Stimulated activated effector memory CD8-positive, alpha-beta T cell treated with anti-CD3 and anti-CD28 coated beads, Interleukin-12 subunit alpha, Interleukin-12 subunit beta, amount 100 ng/mL, for 72 hours (primary cell): ENCODE results near the gene DRC1.
"Not testable (repeated sequence)": the region's sequence is repeated elsewhere in the genome, so short reads cannot be mapped to it uniquely, and the experiment has no call there.

Experiments
- ATAC-seq: fragments of 150-1000 bp; cut with Tn5 transposase; 2 replicates; pipeline ENCODE4 v1.10.0; 2021
- DNase-seq, 2 donors: peaks; one replicate each; pipeline ENCODE4 v3.0.0; 2021 to 2022; ENCODE audit warnings: low spot score in 2 of 2
- H3K27ac Mint-ChIP-seq: one replicate; pipeline ENCODE4 v1.8.0; 2022; ENCODE audit warnings: mild to moderate bottlenecking, mixed read lengths
- H3K36me3 Mint-ChIP-seq: one replicate; pipeline ENCODE4 v1.8.0; 2022; ENCODE audit warnings: mild to moderate bottlenecking, mixed read lengths
- H3K4me1 Mint-ChIP-seq: one replicate; pipeline ENCODE4 v1.8.0; 2022; ENCODE audit warnings: mixed read lengths
- H3K4me3 Mint-ChIP-seq: one replicate; pipeline ENCODE4 v1.8.0; 2022; ENCODE audit warnings: mild to moderate bottlenecking, mixed read lengths
- H3K9me3 Mint-ChIP-seq: one replicate; pipeline ENCODE4 v1.8.0; 2022; ENCODE audit warnings: mixed read lengths

DRC1 gene

DNA sequence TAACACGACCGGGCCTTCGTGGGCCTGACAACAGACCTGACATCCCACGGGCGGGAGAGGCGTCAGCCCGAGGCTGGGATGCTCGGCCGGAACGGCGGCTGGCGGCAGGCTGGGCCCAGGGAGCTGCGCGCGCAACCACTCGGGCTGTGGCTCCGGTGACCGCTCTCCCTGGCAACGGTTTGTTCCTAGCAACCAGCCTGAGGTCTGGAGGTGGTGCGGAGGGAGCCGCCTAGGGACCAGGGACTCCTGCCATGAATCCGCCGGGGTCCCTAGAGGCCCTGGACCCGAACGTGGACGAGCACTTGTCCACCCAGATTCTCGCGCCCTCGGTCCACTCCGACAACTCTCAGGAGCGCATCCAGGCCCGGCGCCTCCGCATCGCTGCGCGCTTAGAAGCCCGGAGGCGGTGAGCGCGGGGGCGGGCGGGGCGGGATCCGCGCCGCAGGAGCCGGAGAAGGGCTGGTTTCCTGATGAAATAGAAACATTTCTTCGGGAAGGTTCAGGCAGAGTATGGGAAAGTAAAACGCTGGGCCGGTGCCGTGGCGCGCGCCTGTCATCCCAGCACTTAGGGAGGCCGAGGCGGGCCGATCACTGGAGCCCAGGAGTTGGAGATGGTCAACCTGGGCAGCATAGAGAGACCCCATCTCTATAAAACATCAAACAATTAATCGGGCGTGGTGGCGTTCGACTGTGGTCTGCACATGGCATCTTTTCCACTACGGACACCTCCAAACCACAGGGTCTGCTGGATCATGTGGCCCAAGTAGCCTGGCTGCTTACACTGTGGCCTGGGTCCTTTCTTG lies at the start of gene DRC1:
DRC1 (plus strand) TSS at position 182 of the 803 bp plus-strand sequence; CDS start at position 252, 70 bp downstream.
- no peak within 1 kb of the TSS for H3K27ac Mint-ChIP-seq
- H3K9me3 Mint-ChIP-seq, result no peaks in the 10 kb centered on the region
- peaks cover 5% of the 10 kb centered on the region for H3K36me3 Mint-ChIP-seq
- no peak within 1 kb of the TSS for H3K4me3 Mint-ChIP-seq
- H3K4me1 Mint-ChIP-seq, result peaks cover 3% of the 10 kb centered on the region
- ATAC-seq, result peak; percentile 47
- DNase-seq, result no peak

DNA sequence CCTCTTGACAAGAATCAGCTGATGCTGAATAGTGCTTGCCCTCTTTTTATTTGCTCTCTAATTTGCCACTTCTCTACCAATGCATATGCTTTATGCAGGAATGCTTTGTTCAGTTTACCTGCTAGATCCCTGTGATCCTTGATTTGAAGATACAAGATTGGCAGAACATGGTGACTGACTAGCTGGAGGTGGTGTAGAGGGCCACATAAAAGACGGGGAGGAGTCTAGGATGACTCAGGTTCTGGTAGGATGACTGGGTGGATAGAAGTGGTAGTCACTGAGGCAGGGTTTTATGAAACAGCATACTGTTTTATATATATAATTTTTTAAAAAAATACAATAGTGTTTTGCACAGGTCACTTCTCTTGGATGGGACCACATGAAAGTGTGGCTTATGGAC lies 48.8 kb upstream of the DRC1 start:
- Mint-ChIP-seq H3K4me1 (peaks cover 59% of the 10 kb centered on the region), H3K9me3 (no peaks in the 10 kb centered on the region), H3K36me3 (peaks cover 57% of the 10 kb centered on the region), H3K4me3 (no peak overlapping the region), H3K27ac (no peak overlapping the region)
- ATAC-seq (peak; percentile 98), DNase-seq (no peak)

DNA sequence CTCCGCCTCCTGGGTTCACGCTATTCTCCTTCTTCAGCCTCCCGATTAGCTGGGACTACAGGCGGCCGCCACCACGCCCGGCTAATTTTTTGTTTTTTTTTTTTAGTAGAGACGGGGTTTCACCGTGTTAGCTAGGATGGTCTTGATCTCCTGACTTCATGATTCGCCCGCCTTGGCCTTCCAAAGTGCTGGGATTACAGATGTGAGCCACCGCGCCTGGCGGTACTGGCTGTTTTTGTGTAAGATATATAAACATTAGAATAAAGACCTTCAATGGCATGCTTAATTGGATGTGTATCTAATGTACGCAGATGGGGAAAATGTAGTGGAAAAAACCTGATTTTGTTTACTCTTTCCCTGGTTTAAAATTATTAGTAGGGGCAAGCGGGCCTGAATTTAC lies 47.3 kb upstream of the DRC1 start:
- not testable (repeated sequence) for ATAC-seq, H3K9me3 Mint-ChIP-seq, H3K27ac Mint-ChIP-seq

GRCh38 chr2:26355038-26355995 lies 46.4 kb upstream of the DRC1 start:
- Mint-ChIP-seq H3K36me3 (peaks cover 40% of the 10 kb centered on the region), H3K27ac (no peak overlapping the region), H3K9me3 (no peaks in the 10 kb centered on the region), H3K4me3 (no peak overlapping the region), H3K4me1 (peaks cover 72% of the 10 kb centered on the region)
- DNase-seq (no peak), ATAC-seq (peak; percentile 36)

More for the DNA sequence above, 47.3 kb upstream of the DRC1 start:
- H3K4me3 Mint-ChIP-seq, DNase-seq: not testable (repeated sequence)
- Mint-ChIP-seq H3K36me3 (peaks cover 46% of the 10 kb centered on the region), H3K4me1 (peaks cover 64% of the 10 kb centered on the region)

DNA sequence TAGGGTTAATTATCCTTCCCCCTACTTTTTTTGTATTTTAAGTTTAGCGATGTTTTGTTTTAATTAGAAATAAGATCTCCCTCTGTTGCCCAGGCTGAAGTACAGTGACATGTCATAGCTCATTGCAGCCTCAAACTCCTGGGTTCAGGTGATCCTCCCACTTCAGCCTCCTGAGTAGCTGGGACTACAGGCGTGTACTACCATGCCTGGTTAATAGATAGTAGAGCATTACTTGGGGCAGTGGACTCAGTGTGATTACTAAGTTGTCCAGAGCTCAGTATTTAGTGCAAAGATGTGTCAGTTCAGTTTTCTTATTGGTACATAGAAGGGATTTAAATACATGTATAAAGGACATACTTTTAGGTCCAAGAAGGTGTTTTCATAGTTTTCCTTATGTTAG lies 45.6 kb upstream of the DRC1 start:
- Mint-ChIP-seq H3K9me3 (no peaks in the 10 kb centered on the region), H3K4me1 (peaks cover 80% of the 10 kb centered on the region), H3K36me3 (peaks cover 37% of the 10 kb centered on the region), H3K27ac (no peak overlapping the region), H3K4me3 (no peak overlapping the region)
- no peak for DNase-seq
- ATAC-seq, result no peak

GRCh38 chr2:26356771-26357170 lies 44.9 kb upstream of the DRC1 start:
- DNase-seq (no peak), ATAC-seq (no peak)
- H3K27ac Mint-ChIP-seq, result peak overlapping the region; percentile 30
- peaks cover 32% of the 10 kb centered on the region for H3K36me3 Mint-ChIP-seq
- H3K4me1 Mint-ChIP-seq, result peaks cover 81% of the 10 kb centered on the region
- no peaks in the 10 kb centered on the region for H3K9me3 Mint-ChIP-seq
- no peak overlapping the region for H3K4me3 Mint-ChIP-seq

- peaks cover 72% of the 10 kb centered on the region for H3K4me1 Mint-ChIP-seq
- ATAC-seq (no peak), DNase-seq (no peak)
- H3K36me3 Mint-ChIP-seq, result peaks cover 30% of the 10 kb centered on the region
- H3K27ac Mint-ChIP-seq, result peak overlapping the region; percentile 57
- no peak overlapping the region for H3K4me3 Mint-ChIP-seq
- no peaks in the 10 kb centered on the region for H3K9me3 Mint-ChIP-seq
Measured at GRCh38 chr2:26359886-26360473, 41.7 kb upstream of the DRC1 start.

- DNase-seq, result no peak
- ATAC-seq, result peak; percentile 86
- H3K4me3 Mint-ChIP-seq, result no peak overlapping the region
- H3K36me3 Mint-ChIP-seq, result peaks cover 45% of the 10 kb centered on the region
- no peaks in the 10 kb centered on the region for H3K9me3 Mint-ChIP-seq
- H3K4me1 Mint-ChIP-seq, result peaks cover 41% of the 10 kb centered on the region
- H3K27ac Mint-ChIP-seq, result peak overlapping the region; percentile 36
Measured at GRCh38 chr2:26363323-26363722, 38.4 kb upstream of the DRC1 start.

- H3K9me3 Mint-ChIP-seq, result no peaks in the 10 kb centered on the region
- DNase-seq (no peak), ATAC-seq (no peak)
- H3K4me3 Mint-ChIP-seq, result no peak overlapping the region
- no peak overlapping the region for H3K27ac Mint-ChIP-seq
- H3K4me1 Mint-ChIP-seq, result peaks cover 38% of the 10 kb centered on the region
- peaks cover 51% of the 10 kb centered on the region for H3K36me3 Mint-ChIP-seq
Measured at GRCh38 chr2:26363958-26364357, 37.8 kb upstream of the DRC1 start.

GRCh38 chr2:26364669-26365068 lies 37.1 kb upstream of the DRC1 start:
- Mint-ChIP-seq H3K36me3 (peaks cover 58% of the 10 kb centered on the region), H3K27ac (no peak overlapping the region), H3K4me3 (no peak overlapping the region), H3K4me1 (peaks cover 31% of the 10 kb centered on the region), H3K9me3 (no peaks in the 10 kb centered on the region)
- DNase-seq, result no peak
- ATAC-seq, result no peak

DNA sequence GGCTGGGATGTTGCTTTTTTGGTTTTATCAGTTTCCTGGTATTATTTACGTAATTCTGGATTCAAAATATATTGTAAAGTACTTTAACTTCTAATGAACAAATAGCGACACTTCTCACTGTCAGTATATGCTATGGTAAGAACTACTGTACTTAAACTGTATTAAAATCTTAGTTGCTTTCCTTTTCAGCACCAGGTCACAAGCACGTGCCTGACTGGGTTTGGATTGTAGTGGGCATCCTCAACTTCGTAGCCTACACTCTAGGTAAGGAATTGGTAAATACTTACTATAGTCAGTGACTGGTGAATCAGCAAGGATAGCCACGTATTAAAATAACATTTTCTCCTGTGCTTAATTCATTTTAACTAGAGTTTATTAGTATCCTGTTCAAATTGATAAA lies 34.8 kb upstream of the DRC1 start:
- no peak for DNase-seq
- H3K36me3 Mint-ChIP-seq, result peaks cover 60% of the 10 kb centered on the region
- H3K9me3 Mint-ChIP-seq, result no peaks in the 10 kb centered on the region
- H3K4me1 Mint-ChIP-seq, result peaks cover 10% of the 10 kb centered on the region
- H3K4me3 Mint-ChIP-seq, result no peak overlapping the region
- no peak for ATAC-seq
- H3K27ac Mint-ChIP-seq, result no peak overlapping the region

DNA sequence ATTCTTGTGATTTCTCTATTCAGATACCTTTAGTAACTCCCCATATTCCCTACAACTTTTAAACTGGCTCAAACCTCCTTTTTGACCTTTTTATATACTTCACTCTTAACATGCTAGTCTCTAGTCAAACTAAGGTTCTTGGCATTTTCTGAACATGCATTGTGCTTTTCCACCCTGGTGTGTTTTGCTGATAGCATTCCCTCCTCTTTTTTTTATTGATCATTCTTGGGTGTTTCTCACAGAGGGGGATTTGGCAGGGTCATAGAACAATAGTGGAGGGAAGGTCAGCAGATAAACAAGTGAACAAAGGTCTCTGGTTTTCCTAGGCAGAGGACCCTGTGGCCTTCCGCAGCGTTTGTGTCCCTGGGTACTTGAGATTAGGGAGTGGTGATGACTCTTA lies 32.1 kb upstream of the DRC1 start:
- H3K9me3 Mint-ChIP-seq, DNase-seq, ATAC-seq, H3K4me3 Mint-ChIP-seq, H3K27ac Mint-ChIP-seq, H3K4me1 Mint-ChIP-seq: not testable (repeated sequence)
- H3K36me3 Mint-ChIP-seq, result peaks cover 85% of the 10 kb centered on the region

DNA sequence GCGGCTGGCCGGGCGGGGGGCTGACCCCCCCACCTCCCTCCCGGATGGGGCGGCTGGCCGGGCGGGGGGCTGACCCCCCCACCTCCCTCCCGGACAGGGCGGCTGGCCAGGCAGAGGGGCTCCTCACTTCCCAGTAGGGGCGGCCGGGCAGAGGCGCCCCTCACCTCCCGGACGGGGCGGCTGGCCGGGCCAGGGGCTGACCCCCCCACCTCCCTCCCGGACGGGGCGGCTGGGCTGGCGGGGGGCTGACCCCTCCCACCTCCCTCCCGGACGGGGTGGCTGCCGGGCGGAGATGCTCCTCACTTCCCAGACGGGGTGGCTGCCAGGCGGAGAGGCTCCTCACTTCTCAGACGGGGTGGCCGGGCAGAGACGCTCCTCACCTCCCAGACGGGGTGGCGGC lies 30.8 kb upstream of the DRC1 start:
- not testable (repeated sequence) for H3K27ac Mint-ChIP-seq, DNase-seq, H3K4me3 Mint-ChIP-seq, H3K4me1 Mint-ChIP-seq, H3K9me3 Mint-ChIP-seq, ATAC-seq
- peaks cover 87% of the 10 kb centered on the region for H3K36me3 Mint-ChIP-seq

DNA sequence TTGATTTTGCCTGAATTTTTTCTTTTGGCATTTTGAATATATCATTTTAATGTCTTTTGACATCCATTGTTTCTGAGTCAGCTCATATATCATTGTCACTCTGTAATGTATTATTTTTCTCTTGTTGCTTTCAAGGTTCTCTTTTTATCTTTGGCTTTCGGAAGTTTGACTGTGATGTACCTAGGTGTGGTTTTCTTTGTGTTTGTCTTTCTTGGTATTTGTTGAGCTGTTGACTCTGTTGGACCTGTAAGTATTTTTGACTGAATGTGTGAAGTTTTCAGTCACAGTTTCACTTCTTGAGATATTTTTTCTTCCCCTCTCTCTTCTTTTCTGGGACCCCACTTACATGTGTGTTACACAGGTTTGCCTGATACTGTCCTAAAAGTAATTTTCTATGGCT lies 24.9 kb upstream of the DRC1 start:
- no peak for DNase-seq
- Mint-ChIP-seq H3K27ac (no peak overlapping the region), H3K9me3 (no peaks in the 10 kb centered on the region), H3K4me1 (peaks cover 15% of the 10 kb centered on the region), H3K4me3 (no peak overlapping the region), H3K36me3 (peaks cover 84% of the 10 kb centered on the region)
- no peak for ATAC-seq

DNA sequence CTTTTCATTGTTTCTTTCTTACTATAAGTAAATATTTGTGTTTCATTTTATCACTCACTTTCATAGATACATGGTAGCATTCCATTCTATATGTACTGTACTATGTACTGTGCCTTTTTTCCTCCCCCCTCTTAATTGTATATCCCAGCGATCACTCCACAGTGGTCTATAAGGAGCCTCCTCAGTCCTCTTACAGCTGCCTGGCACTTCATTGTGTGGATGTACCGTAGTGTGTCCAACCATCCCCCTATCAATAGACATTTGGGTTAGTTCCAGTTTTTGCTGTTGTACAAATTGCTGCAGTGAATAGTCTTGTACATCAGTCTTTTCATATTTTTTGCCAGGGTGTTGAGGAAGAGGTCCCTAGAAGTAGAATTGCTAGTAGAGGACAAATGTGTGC lies 21.4 kb upstream of the DRC1 start:
- Mint-ChIP-seq H3K27ac (no peak overlapping the region), H3K36me3 (peaks cover 84% of the 10 kb centered on the region), H3K9me3 (no peaks in the 10 kb centered on the region), H3K4me3 (no peak overlapping the region), H3K4me1 (peaks cover 29% of the 10 kb centered on the region)
- ATAC-seq, result no peak
- no peak for DNase-seq
